KMS-11 (cell line): Measurements from ENCODE around the gene ACSL6.

ENCODE experiments used
- H2AFZ ChIP-seq: fragments of 200-600 bp; sonication (generic); 2 replicates; pipeline ENCODE4 v1.6.1; 2016; ENCODE audit warnings: antibody characterized with exemption, mixed run types, low read depth
- H3K27ac ChIP-seq: fragments of 200-600 bp; sonication (generic); 2 replicates; pipeline ENCODE4 v1.6.1; 2016; ENCODE audit warnings: mild to moderate bottlenecking, mixed run types
- H3K27me3 ChIP-seq: fragments of 200-600 bp; sonication (generic); 2 replicates; pipeline ENCODE4 v1.6.1; 2017; ENCODE audit warnings: mild to moderate bottlenecking, low read depth, mixed run types, moderate library complexity; ENCODE audit not compliant: insufficient read depth
- H3K36me3 ChIP-seq: fragments of 200-600 bp; sonication (generic); 2 replicates; pipeline ENCODE4 v1.6.1; 2017; ENCODE audit warnings: mild to moderate bottlenecking, mixed run types; ENCODE audit not compliant: insufficient read depth
- H3K4me1 ChIP-seq: fragments of 200-600 bp; sonication (generic); 2 replicates; pipeline ENCODE4 v1.6.1; 2016; ENCODE audit warnings: mild to moderate bottlenecking, low read depth, mixed run types; ENCODE audit not compliant: poor library complexity, severe bottlenecking
- H3K4me2 ChIP-seq: fragments of 200-600 bp; sonication (generic); 2 replicates; pipeline ENCODE4 v1.7.0; 2016; ENCODE audit warnings: mild to moderate bottlenecking, mixed run types
- H3K4me3 ChIP-seq: fragments of 200-600 bp; sonication (generic); IDR thresholded peaks from 2 replicates; pipeline ENCODE4 v1.6.1; 2017; ENCODE audit warnings: low read depth, low read length, mixed read lengths; ENCODE audit not compliant: insufficient read depth
- H3K79me2 ChIP-seq: fragments of 200-600 bp; sonication (generic); 2 replicates; pipeline ENCODE4 v1.6.1; 2016; ENCODE audit warnings: low read depth, mixed run types; ENCODE audit not compliant: insufficient read depth
- H3K9ac ChIP-seq: fragments of 200-600 bp; sonication (generic); 2 replicates; pipeline ENCODE4 v1.6.1; 2016; ENCODE audit warnings: mild to moderate bottlenecking, mixed run types
- H4K20me1 ChIP-seq: fragments of 200-600 bp; sonication (generic); 2 replicates; pipeline ENCODE4 v1.6.1; 2016; ENCODE audit warnings: mild to moderate bottlenecking, mixed run types; ENCODE audit not compliant: insufficient read depth
- TF ChIP-seq, protein P1 (sequence below): fragments of 200-600 bp; sonication (generic); conservative IDR thresholded peaks from 2 replicates; pipeline ENCODE4 v1.6.1; 2017; ENCODE audit warnings: low read depth, mild to moderate bottlenecking, antibody characterized with exemption, low read length, moderate library complexity, mixed read lengths

ACSL6 gene

DNA sequence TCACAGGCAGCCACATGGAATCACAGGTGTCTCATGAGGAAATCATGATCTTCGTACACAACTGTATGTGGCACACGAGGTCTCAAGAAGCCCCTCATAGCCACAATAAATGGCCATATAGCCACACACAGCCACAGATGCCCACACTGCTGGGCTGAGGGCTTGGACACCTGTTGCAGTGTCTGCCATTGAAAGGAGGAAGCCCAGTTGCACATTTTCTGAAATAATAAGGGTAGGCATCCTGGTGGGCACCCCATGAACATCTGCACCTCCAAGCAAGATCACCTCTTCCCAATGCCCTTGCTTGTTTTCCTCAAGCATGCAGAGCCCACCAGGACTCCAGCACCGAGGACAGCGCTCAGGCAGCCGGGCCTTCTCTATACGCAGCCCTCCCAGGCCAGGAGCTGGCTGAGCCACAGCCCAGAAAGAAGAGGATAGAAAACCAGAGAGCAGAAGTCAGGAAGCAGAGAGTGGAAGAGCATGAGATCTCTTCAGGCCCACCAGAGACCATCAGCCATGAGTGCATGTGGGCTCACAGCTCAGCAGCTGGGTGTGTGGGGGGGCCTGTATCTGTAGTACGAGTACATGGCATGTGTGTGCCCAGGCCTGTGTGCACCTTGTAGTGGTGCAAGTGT, 1.0 kb upstream of the ACSL6 start:
- no peak overlapping the region for H3K4me2 ChIP-seq
- H3K27me3 ChIP-seq = peaks cover 34% of the 10 kb centered on the region
- peaks cover 16% of the 10 kb centered on the region for H3K4me1 ChIP-seq
- H3K4me3 ChIP-seq = no peak overlapping the region
- no peak overlapping the region for H3K27ac ChIP-seq
- no peaks in the 10 kb centered on the region for H4K20me1 ChIP-seq
- no peak overlapping the region for H2AFZ ChIP-seq
- no peaks in the 10 kb centered on the region for H3K79me2 ChIP-seq
- no peaks in the 10 kb centered on the region for H3K36me3 ChIP-seq
- TF ChIP-seq, protein P1, sequence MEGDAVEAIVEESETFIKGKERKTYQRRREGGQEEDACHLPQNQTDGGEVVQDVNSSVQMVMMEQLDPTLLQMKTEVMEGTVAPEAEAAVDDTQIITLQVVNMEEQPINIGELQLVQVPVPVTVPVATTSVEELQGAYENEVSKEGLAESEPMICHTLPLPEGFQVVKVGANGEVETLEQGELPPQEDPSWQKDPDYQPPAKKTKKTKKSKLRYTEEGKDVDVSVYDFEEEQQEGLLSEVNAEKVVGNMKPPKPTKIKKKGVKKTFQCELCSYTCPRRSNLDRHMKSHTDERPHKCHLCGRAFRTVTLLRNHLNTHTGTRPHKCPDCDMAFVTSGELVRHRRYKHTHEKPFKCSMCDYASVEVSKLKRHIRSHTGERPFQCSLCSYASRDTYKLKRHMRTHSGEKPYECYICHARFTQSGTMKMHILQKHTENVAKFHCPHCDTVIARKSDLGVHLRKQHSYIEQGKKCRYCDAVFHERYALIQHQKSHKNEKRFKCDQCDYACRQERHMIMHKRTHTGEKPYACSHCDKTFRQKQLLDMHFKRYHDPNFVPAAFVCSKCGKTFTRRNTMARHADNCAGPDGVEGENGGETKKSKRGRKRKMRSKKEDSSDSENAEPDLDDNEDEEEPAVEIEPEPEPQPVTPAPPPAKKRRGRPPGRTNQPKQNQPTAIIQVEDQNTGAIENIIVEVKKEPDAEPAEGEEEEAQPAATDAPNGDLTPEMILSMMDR = no peak
- no peak overlapping the region for H3K9ac ChIP-seq

DNA sequence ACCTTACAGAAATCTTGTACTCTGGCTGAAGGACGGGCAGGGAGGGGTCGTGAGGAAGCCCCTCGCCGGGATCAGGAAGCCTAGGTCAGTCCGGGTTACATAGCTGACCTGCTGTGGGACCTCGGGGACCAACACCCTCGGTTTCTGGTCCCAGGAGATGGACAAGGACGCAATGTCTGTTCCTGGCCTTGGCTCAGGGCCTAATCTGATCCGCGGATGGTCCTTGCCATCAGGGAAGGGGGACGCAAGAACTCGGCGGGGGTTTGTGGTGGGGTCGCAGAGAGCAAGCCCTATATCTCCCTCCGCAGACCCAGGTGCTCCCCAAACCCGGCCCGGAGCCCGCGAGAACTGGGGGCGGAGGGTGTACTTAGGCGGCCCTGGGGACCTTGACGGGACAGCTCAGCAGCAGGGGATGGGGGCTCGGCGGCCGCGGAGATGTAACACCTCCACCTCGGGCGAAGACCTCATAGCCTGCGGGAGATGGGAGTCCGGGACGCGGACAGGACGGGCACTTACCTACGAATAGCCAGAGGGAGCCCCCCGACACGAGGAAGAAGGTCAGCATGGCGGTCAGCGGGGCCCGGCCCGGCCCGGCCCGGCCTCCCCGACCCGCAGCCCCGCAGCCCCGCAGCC, 353 bp downstream of the ACSL6 start:
- Histone ChIP-seq H3K4me1 (peaks cover 3% of the 10 kb centered on the region), H3K27ac (no peak overlapping the region), H3K4me2 (no peak overlapping the region), H2AFZ (no peak overlapping the region), H3K36me3 (no peaks in the 10 kb centered on the region), H3K27me3 (peaks cover 20% of the 10 kb centered on the region), H3K4me3 (no peak overlapping the region), H4K20me1 (no peaks in the 10 kb centered on the region), H3K79me2 (no peaks in the 10 kb centered on the region), H3K9ac (no peak overlapping the region)
- TF ChIP-seq, protein P1 = no peak

DNA sequence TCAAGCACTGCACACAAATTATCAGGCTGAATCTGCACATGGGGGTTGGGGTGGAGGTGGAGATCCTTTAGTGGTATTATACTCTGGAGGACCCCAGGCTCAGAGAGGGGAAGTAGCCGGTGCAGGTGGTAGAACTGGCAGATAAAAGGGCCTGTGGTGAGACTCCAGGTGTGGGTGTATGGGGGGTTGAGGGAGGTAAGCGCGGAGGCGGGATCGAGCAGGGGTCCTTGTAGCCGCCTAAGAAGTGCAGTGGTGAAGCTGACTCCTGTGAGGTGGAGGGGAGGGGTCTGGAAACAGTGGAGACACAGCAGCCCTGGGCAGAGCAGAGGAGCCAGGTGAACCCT, 841 bp downstream of the ACSL6 start:
- no peak overlapping the region for H3K4me3 ChIP-seq

DNA sequence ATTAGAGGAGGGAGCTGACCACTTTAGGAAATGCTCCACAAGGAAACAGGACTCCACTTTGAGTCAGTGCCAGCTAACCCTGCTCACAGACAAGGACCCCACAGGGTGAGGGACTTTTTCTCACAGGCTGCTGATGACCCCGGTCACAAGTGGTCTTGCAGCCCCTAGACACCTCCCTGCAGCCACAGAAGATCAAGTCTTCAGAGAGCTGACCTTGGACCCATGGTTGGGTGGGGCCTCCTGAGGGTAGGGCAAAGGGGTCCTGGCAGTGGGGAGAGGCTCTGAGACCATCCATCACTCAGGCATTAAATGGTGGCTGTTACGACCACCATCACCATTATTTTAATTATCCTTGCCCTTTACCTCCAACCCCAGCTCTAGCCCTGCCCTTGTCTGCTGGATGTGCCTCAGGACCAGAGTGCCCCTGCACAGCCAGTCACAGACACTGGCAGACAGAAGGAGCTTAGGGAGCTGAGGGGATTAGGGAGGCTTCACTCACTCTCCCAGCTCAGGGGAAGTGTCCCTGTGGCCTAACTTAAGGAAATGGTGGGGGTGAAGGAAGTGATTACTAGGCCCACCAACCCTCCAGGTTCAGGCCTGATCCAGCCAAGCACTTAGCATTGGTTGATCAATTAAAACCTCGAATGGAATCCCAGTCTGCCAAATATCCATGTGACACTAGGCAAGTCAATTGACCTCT, 1.6 kb downstream of the ACSL6 start:
- H4K20me1 ChIP-seq = no peaks in the 10 kb centered on the region
- H3K36me3 ChIP-seq = no peaks in the 10 kb centered on the region
- peaks cover 9% of the 10 kb centered on the region for H3K27me3 ChIP-seq
- H2AFZ ChIP-seq = no peak overlapping the region
- TF ChIP-seq, protein P1 = no peak
- H3K4me2 ChIP-seq = no peak overlapping the region
- H3K79me2 ChIP-seq = no peaks in the 10 kb centered on the region
- H3K27ac ChIP-seq = no peak overlapping the region
- no peak overlapping the region for H3K4me3 ChIP-seq
- no peak overlapping the region for H3K9ac ChIP-seq
- H3K4me1 ChIP-seq = no peaks in the 10 kb centered on the region

More for the DNA sequence above, 841 bp downstream of the ACSL6 start:
- Histone ChIP-seq H3K27ac (no peak overlapping the region), H3K27me3 (peaks cover 16% of the 10 kb centered on the region), H3K36me3 (no peaks in the 10 kb centered on the region), H2AFZ (no peak overlapping the region), H3K4me1 (no peaks in the 10 kb centered on the region), H3K9ac (no peak overlapping the region), H3K79me2 (no peaks in the 10 kb centered on the region), H4K20me1 (no peaks in the 10 kb centered on the region), H3K4me2 (no peak overlapping the region)
- TF ChIP-seq, protein P1 = no peak
